Activated naive CD4-positive, alpha-beta T cell treated with anti-CD3 and anti-CD28 coated beads, Interleukin-2, amount 50 U/mL, for 24 hours (primary cell): ENCODE data around the gene RALBP1.
A peak's percentile ranks its signal among the peaks of the same experiment; 100 is the strongest.

Experiments
- H3K27ac Mint-ChIP-seq: one replicate; pipeline ENCODE4 v1.8.0; 2021; ENCODE audit warnings: mild to moderate bottlenecking, mixed read lengths
- H3K27me3 Mint-ChIP-seq: one replicate; pipeline ENCODE4 v1.8.0; 2021; ENCODE audit warnings: mixed read lengths
- H3K36me3 Mint-ChIP-seq: one replicate; pipeline ENCODE4 v1.8.0; 2021; ENCODE audit warnings: mixed read lengths
- H3K4me1 Mint-ChIP-seq: one replicate; pipeline ENCODE4 v1.8.0; 2021; ENCODE audit warnings: mixed read lengths
- H3K4me3 Mint-ChIP-seq: one replicate; pipeline ENCODE4 v1.8.0; 2021; ENCODE audit warnings: mild to moderate bottlenecking, mixed read lengths
- H3K9me3 Mint-ChIP-seq: one replicate; pipeline ENCODE4 v1.8.0; 2021; ENCODE audit warnings: mixed read lengths

Gene RALBP1

GRCh38 chr18:9519399-9519798, 44.1 kb downstream of the RALBP1 start:
- peaks cover 4% of the 10 kb centered on the region for H3K4me1 Mint-ChIP-seq
- no peaks in the 10 kb centered on the region for H3K27me3 Mint-ChIP-seq
- peaks cover 12% of the 10 kb centered on the region for H3K36me3 Mint-ChIP-seq
- H3K4me3 Mint-ChIP-seq: no peak overlapping the region
- no peaks in the 10 kb centered on the region for H3K9me3 Mint-ChIP-seq
- no peak overlapping the region for H3K27ac Mint-ChIP-seq

GRCh38 chr18:9520666-9521065, 45.4 kb downstream of the RALBP1 start:
- H3K9me3 Mint-ChIP-seq: no peaks in the 10 kb centered on the region
- peaks cover 4% of the 10 kb centered on the region for H3K4me1 Mint-ChIP-seq
- H3K36me3 Mint-ChIP-seq: peaks cover 17% of the 10 kb centered on the region
- no peaks in the 10 kb centered on the region for H3K27me3 Mint-ChIP-seq
- H3K27ac Mint-ChIP-seq: no peak overlapping the region
- no peak overlapping the region for H3K4me3 Mint-ChIP-seq

GRCh38 chr18:9521770-9522169, 46.5 kb downstream of the RALBP1 start:
- H3K27ac Mint-ChIP-seq: no peak overlapping the region
- no peak overlapping the region for H3K4me3 Mint-ChIP-seq
- no peaks in the 10 kb centered on the region for H3K27me3 Mint-ChIP-seq
- H3K36me3 Mint-ChIP-seq: peaks cover 16% of the 10 kb centered on the region
- H3K9me3 Mint-ChIP-seq: no peaks in the 10 kb centered on the region
- H3K4me1 Mint-ChIP-seq: peaks cover 4% of the 10 kb centered on the region

DNA sequence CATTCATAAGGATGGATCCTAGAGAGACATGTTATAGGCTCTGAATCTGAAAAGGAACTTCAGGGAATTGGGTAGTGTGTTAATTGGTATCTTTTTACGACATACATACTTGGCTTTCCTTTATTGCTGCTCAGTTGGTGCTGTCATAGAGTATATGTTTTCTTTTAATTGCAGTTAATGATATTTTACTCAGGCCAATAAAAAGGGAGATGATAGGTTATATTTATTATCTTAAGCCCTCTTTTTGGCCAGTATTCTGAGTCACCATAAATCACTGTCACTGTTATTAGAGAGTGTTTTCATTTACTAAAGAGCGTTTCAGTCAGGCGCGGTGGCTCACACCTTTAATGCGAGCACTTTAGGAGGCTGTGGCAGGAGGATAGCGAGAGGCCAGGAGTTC, 47.6 kb downstream of the RALBP1 start:
- Mint-ChIP-seq H3K9me3 (no peaks in the 10 kb centered on the region), H3K4me1 (peaks cover 4% of the 10 kb centered on the region), H3K4me3 (no peak overlapping the region), H3K27me3 (no peaks in the 10 kb centered on the region), H3K36me3 (peaks cover 24% of the 10 kb centered on the region), H3K27ac (no peak overlapping the region)

DNA sequence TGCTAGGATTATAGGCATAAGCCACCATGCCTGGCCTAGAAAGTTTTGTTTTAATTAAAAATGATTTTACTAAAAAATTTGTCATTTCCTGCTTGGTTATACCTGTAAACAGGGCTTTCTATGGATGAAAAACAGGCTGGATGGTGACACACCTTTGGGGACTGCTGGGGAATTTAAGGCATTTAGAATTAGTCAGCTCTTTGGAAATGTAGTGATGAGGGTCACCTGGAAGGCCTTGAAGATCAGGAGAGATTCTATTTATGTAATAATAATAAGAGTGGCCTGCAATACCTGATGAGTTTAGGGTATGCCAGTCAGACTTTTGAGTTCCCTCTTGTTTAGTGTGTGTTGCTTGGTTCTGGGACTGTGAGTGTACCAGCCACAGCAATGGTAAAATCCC, 51.1 kb downstream of the RALBP1 start:
- Mint-ChIP-seq H3K27ac (no peak overlapping the region), H3K36me3 (peaks cover 29% of the 10 kb centered on the region), H3K4me3 (no peak overlapping the region), H3K4me1 (no peaks in the 10 kb centered on the region), H3K9me3 (no peaks in the 10 kb centered on the region), H3K27me3 (no peaks in the 10 kb centered on the region)

DNA sequence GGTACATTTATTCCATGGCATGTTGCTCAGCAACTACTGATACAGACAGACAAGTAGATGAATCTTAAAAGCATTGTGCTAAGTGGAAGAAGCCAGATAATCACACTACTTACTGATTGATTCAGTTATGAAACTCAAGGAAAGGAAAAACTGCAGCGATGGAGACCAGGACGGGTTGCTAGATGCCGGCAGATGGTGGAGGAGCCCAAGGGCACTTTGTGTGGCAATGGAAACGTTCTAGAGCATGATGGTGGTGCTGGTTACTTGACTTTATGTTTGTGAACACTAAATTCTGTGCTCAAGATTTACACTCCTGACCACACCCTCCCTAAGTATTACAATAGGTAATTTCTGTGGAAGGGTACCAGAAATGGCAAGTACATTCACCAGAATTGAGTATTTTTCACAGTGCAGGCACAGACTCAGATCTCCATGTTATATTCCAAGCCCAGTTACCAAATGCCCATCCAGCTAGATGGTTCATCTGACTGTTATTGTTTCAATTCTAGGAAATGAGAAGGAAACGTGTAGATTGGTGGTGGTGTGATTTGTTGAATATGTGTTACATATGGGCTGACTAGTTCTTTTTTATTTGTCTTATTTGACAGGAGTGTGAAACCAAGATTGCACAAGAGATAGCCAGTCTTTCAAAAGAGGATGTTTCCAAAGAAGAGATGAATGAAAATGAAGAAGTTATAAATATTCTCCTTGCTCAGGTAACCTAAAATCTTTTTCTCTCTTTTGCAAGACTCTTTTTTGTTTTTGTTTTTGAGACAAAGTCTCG, 55.1 kb downstream of the RALBP1 start:
- H3K4me1 Mint-ChIP-seq: no peaks in the 10 kb centered on the region
- peaks cover 23% of the 10 kb centered on the region for H3K36me3 Mint-ChIP-seq
- H3K27ac Mint-ChIP-seq: no peak overlapping the region
- H3K9me3 Mint-ChIP-seq: no peaks in the 10 kb centered on the region
- no peak overlapping the region for H3K4me3 Mint-ChIP-seq
- H3K27me3 Mint-ChIP-seq: no peaks in the 10 kb centered on the region

DNA sequence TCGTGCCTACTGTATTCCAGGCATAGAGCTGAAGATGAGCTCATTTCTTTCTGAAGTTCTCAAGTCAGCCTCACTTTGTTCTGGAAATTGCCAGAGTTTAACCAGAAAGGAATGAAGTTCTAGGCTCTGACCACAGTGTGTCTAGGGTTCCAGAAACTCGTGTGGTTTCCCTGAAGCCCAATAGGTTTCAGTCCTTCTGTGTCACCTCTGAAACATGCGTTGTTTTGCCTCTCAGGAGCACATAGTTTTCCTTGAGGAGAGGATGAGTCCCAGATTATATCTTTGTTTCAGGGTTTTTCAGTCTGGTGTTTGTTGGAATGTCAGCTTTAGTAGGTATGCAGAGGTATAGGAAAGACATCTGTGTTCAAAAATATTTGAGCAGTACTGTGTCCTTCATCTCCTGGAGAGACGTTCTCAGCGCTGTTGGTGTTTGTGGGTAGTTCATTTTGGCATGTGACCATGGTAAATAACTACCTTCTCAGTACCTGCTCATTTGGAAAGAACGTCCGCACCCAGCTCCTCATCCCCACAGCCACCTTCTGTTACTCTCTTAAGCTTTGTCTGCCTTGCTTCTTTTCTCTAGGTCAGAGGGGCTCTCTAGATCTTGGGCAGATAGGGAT, 56.6 kb downstream of the RALBP1 start:
- no peaks in the 10 kb centered on the region for H3K27me3 Mint-ChIP-seq
- no peak overlapping the region for H3K27ac Mint-ChIP-seq
- H3K4me1 Mint-ChIP-seq: no peaks in the 10 kb centered on the region
- no peaks in the 10 kb centered on the region for H3K9me3 Mint-ChIP-seq
- peaks cover 26% of the 10 kb centered on the region for H3K36me3 Mint-ChIP-seq
- no peak overlapping the region for H3K4me3 Mint-ChIP-seq

DNA sequence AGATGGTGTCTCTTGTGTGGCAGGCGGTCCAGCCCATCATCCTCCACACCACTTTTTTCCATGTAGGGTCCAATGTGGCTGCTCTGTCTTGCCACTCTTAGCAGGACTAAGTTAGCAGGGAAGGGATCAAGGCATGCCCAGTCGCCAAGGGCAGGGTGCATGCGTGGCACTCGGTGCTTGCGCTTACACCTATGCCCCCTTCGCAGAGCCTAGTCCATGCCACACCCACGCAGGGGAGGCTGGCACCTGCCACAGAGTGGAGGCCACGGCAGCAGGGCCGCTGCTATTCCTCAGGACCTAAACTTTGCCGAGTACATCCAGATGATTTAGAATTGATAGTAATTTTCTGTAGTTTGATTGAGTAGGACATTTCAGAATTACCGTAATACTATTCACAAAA, 59.5 kb downstream of the RALBP1 start:
- Mint-ChIP-seq H3K4me1 (no peaks in the 10 kb centered on the region), H3K27me3 (no peaks in the 10 kb centered on the region), H3K27ac (no peak overlapping the region), H3K36me3 (peaks cover 12% of the 10 kb centered on the region), H3K4me3 (no peak overlapping the region), H3K9me3 (no peaks in the 10 kb centered on the region)

GRCh38 chr18:9535430-9535991, 60.2 kb downstream of the RALBP1 start:
- Mint-ChIP-seq H3K4me3 (no peak overlapping the region), H3K27ac (no peak overlapping the region), H3K9me3 (no peaks in the 10 kb centered on the region), H3K36me3 (peaks cover 11% of the 10 kb centered on the region), H3K4me1 (no peaks in the 10 kb centered on the region), H3K27me3 (no peaks in the 10 kb centered on the region)

- Mint-ChIP-seq H3K4me1 (no peaks in the 10 kb centered on the region), H3K27ac (peak overlapping the region; percentile 19), H3K4me3 (no peak overlapping the region), H3K9me3 (no peaks in the 10 kb centered on the region), H3K27me3 (no peaks in the 10 kb centered on the region), H3K36me3 (peaks cover 9% of the 10 kb centered on the region)
These were observed 61.2 kb downstream of the RALBP1 start for GRCh38 chr18:9536354-9537152.

- no peaks in the 10 kb centered on the region for H3K27me3 Mint-ChIP-seq
- no peak overlapping the region for H3K4me3 Mint-ChIP-seq
- no peaks in the 10 kb centered on the region for H3K9me3 Mint-ChIP-seq
- H3K36me3 Mint-ChIP-seq: peaks cover 8% of the 10 kb centered on the region
- no peak overlapping the region for H3K27ac Mint-ChIP-seq
- no peaks in the 10 kb centered on the region for H3K4me1 Mint-ChIP-seq
These were observed 62.4 kb downstream of the RALBP1 start for GRCh38 chr18:9537677-9538076.

- Mint-ChIP-seq H3K27ac (no peak overlapping the region), H3K36me3 (peaks cover 5% of the 10 kb centered on the region), H3K4me1 (no peaks in the 10 kb centered on the region), H3K9me3 (no peaks in the 10 kb centered on the region), H3K27me3 (no peaks in the 10 kb centered on the region), H3K4me3 (no peak overlapping the region)
These were observed 64.0 kb downstream of the RALBP1 start for GRCh38 chr18:9539283-9539682.

DNA sequence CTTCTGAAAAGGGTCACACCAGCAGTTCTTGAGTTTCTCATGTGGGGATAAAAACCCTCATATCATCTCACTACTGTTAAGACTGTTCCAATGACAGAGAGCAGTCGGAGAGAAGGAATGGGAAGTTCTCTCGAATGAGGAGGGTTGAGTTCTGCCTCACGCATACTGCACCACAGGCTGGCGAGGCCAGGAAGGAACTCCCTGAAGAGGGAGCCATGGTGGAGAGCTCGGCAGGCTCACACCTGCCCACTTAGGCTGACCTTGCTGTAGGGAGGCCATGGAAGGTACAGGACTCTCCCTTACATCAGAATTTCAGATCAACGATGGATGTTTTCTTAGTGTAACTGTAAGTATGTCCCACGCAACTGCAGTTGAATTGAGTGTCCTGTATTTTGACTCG, 64.6 kb downstream of the RALBP1 start:
- Mint-ChIP-seq H3K9me3 (no peaks in the 10 kb centered on the region), H3K36me3 (peaks cover 5% of the 10 kb centered on the region), H3K4me3 (no peak overlapping the region), H3K27me3 (no peaks in the 10 kb centered on the region), H3K27ac (no peak overlapping the region), H3K4me1 (no peaks in the 10 kb centered on the region)

- Mint-ChIP-seq H3K4me3 (no peak overlapping the region), H3K9me3 (no peaks in the 10 kb centered on the region), H3K4me1 (no peaks in the 10 kb centered on the region), H3K27me3 (no peaks in the 10 kb centered on the region), H3K36me3 (peaks cover 2% of the 10 kb centered on the region), H3K27ac (no peak overlapping the region)
These were observed 67.6 kb downstream of the RALBP1 start for GRCh38 chr18:9542924-9543323.

DNA sequence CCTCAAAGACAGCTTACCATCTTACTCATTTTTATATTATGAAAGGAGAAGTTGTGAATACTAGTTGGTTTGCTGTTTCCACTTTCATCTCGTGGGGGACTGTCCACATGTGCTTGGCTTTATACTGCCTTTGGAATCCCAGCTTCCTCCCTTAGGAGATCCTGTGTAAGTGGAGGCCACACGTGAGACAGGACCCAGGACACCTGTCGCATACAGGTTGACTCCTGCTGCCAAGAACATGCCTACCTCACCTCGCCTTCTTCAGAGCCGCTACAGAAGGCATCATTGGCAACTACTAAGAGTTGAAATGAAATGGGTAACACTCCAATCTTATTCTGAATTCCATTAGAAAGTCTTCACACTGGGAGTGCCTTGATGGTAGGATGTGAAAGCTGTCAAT, 69.7 kb downstream of the RALBP1 start:
- Mint-ChIP-seq H3K27me3 (no peaks in the 10 kb centered on the region), H3K4me1 (no peaks in the 10 kb centered on the region), H3K4me3 (no peak overlapping the region), H3K9me3 (no peaks in the 10 kb centered on the region), H3K27ac (no peak overlapping the region), H3K36me3 (peaks cover 8% of the 10 kb centered on the region)

DNA sequence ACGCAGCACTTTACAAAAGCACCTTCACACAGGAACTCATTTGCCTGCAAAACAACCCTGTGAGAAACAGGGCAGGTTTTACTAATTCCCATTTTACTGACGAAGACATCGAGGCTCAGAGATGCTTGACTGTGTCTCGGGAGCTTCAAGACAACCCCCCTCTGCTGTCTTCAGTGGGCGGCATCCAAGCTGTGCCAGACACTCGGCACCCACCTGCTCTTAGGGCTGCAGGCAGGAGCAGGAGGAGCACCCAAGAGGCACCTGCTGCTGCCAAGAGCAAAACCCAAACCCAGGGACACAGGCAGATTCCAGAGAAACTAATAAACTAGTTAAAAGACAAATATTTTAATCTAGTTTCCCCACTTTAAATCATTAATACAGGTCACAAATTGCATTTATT, 71.2 kb downstream of the RALBP1 start:
- H3K27me3 Mint-ChIP-seq: no peaks in the 10 kb centered on the region

More for the DNA sequence above, 71.2 kb downstream of the RALBP1 start:
- H3K4me1 Mint-ChIP-seq: no peaks in the 10 kb centered on the region
- no peak overlapping the region for H3K4me3 Mint-ChIP-seq
- no peaks in the 10 kb centered on the region for H3K9me3 Mint-ChIP-seq
- no peak overlapping the region for H3K27ac Mint-ChIP-seq
- peaks cover 8% of the 10 kb centered on the region for H3K36me3 Mint-ChIP-seq
